ENCODE results near the gene MINDY1.

MINDY1 gene

DNA sequence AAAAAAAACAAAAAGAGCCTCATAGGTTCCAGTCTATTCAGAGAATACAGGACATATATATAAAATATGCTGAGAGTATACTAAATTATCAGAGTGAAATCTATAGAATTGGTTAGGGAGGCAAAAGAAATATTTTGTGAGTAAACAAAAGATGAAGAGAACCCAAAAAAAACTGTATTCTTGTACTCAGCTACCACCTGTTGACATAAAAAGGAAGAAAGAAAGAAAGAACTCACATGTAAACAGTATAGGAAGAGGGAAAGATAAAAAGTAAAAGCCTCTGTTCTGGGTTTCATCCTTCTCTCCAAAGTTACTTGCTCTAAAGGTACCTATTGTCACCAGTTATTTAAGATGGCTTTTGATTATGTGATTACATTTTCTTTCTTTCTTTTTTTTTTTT lies 19.8 kb upstream of the MINDY1 start:
- TF ChIP-seq, protein P1, sequence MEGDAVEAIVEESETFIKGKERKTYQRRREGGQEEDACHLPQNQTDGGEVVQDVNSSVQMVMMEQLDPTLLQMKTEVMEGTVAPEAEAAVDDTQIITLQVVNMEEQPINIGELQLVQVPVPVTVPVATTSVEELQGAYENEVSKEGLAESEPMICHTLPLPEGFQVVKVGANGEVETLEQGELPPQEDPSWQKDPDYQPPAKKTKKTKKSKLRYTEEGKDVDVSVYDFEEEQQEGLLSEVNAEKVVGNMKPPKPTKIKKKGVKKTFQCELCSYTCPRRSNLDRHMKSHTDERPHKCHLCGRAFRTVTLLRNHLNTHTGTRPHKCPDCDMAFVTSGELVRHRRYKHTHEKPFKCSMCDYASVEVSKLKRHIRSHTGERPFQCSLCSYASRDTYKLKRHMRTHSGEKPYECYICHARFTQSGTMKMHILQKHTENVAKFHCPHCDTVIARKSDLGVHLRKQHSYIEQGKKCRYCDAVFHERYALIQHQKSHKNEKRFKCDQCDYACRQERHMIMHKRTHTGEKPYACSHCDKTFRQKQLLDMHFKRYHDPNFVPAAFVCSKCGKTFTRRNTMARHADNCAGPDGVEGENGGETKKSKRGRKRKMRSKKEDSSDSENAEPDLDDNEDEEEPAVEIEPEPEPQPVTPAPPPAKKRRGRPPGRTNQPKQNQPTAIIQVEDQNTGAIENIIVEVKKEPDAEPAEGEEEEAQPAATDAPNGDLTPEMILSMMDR (IDR thresholded peaks at IDR 0.05; ENCODE audit: low read depth, low read length), result no peak

DNA sequence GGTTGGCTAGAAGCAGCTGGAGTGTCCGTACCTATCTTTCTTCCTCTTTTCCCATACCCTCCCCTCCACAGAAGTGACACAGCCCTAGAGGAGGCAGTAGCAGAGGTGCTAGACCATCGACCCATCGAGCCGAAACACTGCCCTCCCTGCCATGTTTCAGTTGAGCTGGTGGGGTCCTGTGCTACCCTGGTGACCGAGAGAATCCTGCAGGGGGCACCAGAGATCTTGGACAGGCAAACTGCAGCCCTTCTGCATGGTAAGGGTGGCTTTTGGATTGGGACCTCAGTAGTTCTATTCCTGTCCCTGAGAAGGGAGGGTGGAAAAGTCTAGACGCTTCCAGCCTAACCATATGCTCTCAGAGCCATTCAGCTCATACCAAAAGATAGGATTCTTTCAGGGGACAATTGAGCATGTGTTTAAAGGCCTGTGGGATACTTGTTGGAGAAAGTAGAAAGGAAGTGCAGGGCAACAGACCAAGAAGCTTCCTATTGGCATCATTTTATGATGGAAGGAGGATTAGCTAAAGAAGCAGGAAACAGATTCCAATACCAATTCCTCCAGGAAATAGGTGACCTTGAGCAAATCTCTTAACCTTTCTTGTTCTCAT lies 17.9 kb upstream of the MINDY1 start:
- H3K27me3 ChIP-seq (ENCODE audit: insufficient read depth, low read depth, severe bottlenecking), result no peaks in the 10 kb centered on the region
- H3K9me3 ChIP-seq (ENCODE audit: severe bottlenecking), result no peaks in the 10 kb centered on the region
- H3K4me3 ChIP-seq (ENCODE audit: low read depth, low read length), result no peak overlapping the region
- DNase-seq, result peak; percentile 97
- H3K27ac ChIP-seq, result no peak overlapping the region
- peaks cover 75% of the 10 kb centered on the region for H3K36me3 ChIP-seq
- TF ChIP-seq, protein P1 (IDR thresholded peaks at IDR 0.05; ENCODE audit: low read depth, low read length), result peak; percentile 99

More for the DNA sequence above, 19.8 kb upstream of the MINDY1 start:
- no peaks in the 10 kb centered on the region for H3K9me3 ChIP-seq (ENCODE audit: severe bottlenecking)
- no peaks in the 10 kb centered on the region for H3K27me3 ChIP-seq (ENCODE audit: insufficient read depth, low read depth, severe bottlenecking)
- H3K36me3 ChIP-seq, result peaks cover 85% of the 10 kb centered on the region
- no peak overlapping the region for H3K27ac ChIP-seq
- no peak for DNase-seq
- no peak overlapping the region for H3K4me3 ChIP-seq (ENCODE audit: low read depth, low read length)

DNA sequence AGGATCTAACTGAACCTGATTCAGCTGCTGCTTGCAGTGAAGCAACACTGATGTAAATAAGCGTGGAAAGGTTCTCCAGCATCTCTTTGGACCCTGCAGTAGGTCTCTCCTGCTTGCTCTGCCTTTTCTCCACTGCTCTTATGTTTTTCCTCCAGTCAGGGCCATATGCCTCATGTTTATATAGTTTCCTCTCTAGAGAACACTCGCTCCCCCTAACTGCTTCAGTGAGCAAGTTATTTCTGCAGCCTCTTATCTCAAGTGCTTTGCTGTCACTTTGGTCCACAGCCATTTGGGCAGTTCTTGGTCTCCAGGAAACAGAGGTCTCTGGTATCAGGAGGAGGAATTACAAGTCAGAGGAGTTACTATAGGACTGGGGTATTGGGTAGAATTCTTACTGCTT lies 6.8 kb upstream of the MINDY1 start:
- Histone ChIP-seq H3K27me3 (ENCODE audit: insufficient read depth, low read depth, severe bottlenecking) (no peaks in the 10 kb centered on the region), H3K36me3 (peaks cover 22% of the 10 kb centered on the region), H3K9me3 (ENCODE audit: severe bottlenecking) (no peaks in the 10 kb centered on the region), H3K27ac (no peak overlapping the region), H3K4me3 (ENCODE audit: low read depth, low read length) (no peak overlapping the region)
- DNase-seq, result no peak
- TF ChIP-seq, protein P1 (IDR thresholded peaks at IDR 0.05; ENCODE audit: low read depth, low read length), result no peak

DNA sequence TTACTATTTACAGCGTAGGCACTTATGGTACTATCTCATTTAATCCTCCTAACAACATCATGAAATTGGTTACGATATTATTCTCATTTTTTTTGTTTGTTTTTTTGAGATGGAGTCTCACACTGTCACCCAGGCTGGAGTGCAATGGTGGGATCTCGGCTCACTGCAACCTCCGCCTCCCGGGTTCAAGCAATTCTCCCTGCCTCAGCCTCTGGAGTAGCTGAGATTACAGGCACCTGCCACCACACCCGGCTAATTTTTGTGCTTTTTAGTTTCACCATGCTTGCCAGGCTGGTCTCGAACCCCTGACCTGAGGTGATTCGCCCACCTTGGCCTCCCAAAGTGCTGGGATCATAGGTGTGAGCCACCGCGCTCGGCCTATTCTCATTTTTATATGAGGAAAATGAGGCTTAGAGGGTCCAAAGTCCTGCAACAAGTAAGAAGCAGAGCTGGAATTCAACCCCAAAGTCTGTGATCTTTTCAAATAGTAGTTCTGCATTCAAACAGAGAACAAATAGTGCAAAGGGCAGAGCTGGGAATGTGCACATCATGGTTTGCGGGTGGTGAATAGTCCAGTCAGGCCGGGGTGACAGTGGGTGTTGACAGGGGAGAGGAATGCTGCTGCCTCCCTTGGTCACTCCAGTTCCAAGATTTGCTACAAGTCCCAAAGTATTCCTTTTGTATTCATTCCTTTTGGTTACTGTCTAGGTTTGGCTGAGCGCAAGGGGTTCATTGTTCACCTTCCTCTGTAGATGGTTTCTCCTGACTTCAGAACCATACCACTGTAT lies 6.2 kb upstream of the MINDY1 start:
- peaks cover 16% of the 10 kb centered on the region for H3K36me3 ChIP-seq
- H3K9me3 ChIP-seq (ENCODE audit: severe bottlenecking), result no peaks in the 10 kb centered on the region
- no peak overlapping the region for H3K27ac ChIP-seq
- H3K27me3 ChIP-seq (ENCODE audit: insufficient read depth, low read depth, severe bottlenecking), result no peaks in the 10 kb centered on the region
- no peak overlapping the region for H3K4me3 ChIP-seq (ENCODE audit: low read depth, low read length)
- no peak for DNase-seq
- TF ChIP-seq, protein P1 (IDR thresholded peaks at IDR 0.05; ENCODE audit: low read depth, low read length), result no peak

DNA sequence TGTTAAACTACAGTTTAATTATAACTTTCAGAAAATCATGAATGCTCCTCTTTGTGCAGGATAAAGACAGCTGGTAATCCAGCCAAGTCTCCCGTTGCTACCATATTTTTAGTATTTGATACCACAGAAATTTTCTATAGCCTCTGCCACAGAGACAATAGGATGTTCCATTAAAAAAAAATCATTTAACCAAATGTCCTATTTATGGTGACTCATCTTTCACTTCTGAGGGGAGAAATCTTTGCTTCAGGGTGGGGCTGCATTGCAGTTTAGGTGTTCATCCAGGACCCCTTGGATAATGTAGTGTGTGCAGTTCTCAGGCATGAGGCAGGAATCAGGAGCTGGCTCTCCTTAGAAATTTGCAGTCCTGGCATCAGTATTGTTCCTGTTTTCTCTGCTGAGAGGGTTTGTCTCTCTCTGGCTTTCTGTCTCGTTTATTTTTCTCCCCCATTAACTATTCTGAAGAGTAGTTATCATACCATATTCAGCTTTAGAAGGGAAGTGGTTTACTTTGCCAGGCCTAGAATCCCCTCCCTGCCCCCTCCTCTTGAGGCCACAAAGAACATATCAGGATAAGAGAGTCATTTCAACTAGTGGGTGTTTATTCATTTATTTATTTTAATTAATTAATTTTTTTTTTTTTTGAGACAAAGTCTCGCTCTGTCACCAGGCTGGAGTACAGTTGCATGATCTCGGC lies 4.6 kb upstream of the MINDY1 start:
- TF ChIP-seq, protein P1 (IDR thresholded peaks at IDR 0.05; ENCODE audit: low read depth, low read length), result no peak
- peaks cover 10% of the 10 kb centered on the region for H3K36me3 ChIP-seq
- no peak overlapping the region for H3K4me3 ChIP-seq (ENCODE audit: low read depth, low read length)
- H3K9me3 ChIP-seq (ENCODE audit: severe bottlenecking), result no peaks in the 10 kb centered on the region
- no peak for DNase-seq
- H3K27me3 ChIP-seq (ENCODE audit: insufficient read depth, low read depth, severe bottlenecking), result no peaks in the 10 kb centered on the region
- H3K27ac ChIP-seq, result no peak overlapping the region
